Thymus (tissue), 11 donors: ENCODE data around the gene KATNB1. TPM values are rescaled to one million over a fixed set of nuclear protein-coding genes. Genes with fewer than 3 reads are reported as not detected.

ENCODE experiments used
- DNase-seq, 9 donors: peaks; one replicate each; pipeline ENCODE4 v3.0.0-alpha.2; 2013; ENCODE audit warnings: low spot score in 9 of 9, low read depth in 6 of 9, missing footprints in 1 of 9
- H3K27ac ChIP-seq, 2 donors: one replicate each; pipeline ENCODE4 v1.5.1; 2013; ENCODE audit warnings: control low read depth in 1 of 2, low read depth in 1 of 2, low read length in 1 of 2, mild to moderate bottlenecking in 1 of 2, moderate library complexity in 1 of 2
- H3K27me3 ChIP-seq, 2 donors: one replicate each; pipeline ENCODE4 v1.5.1; 2013; ENCODE audit warnings: low read length in 1 of 2; ENCODE audit not compliant: control insufficient read depth in 2 of 2, insufficient read depth in 1 of 2
- H3K36me3 ChIP-seq, 2 donors: one replicate each; pipeline ENCODE4 v1.5.1; 2013; ENCODE audit warnings: low read length in 1 of 2, mild to moderate bottlenecking in 1 of 2, moderate library complexity in 1 of 2; ENCODE audit not compliant: control insufficient read depth in 2 of 2, insufficient read depth in 2 of 2
- H3K4me1 ChIP-seq, 2 donors: one replicate each; pipeline ENCODE4 v1.5.1; 2013; ENCODE audit warnings: low read length in 2 of 2; ENCODE audit not compliant: control insufficient read depth in 2 of 2, insufficient read depth in 2 of 2
- H3K4me3 ChIP-seq, 2 donors: one replicate each; pipeline ENCODE4 v1.5.1; 2013; ENCODE audit warnings: low read length in 2 of 2, control low read depth in 1 of 2, mild to moderate bottlenecking in 1 of 2
- H3K9me3 ChIP-seq, 2 donors: one replicate each; pipeline ENCODE4 v1.5.1; 2013; ENCODE audit warnings: low read length in 1 of 2, mild to moderate bottlenecking in 1 of 2; ENCODE audit not compliant: control insufficient read depth in 2 of 2, insufficient read depth in 1 of 2
- WGBS: extraction: QIAGEN DNeasy Blood & Tissue Kit; methylation state at CpG from one replicate; pipeline ENCODE4 v1.1.7; 2013; 5-methylcytosine and 5-hydroxymethylcytosine counted together
- polyA plus RNA-seq: library from polyadenylated mRNA; stranded (reverse); fragments of 200-250 nt; gene quantifications from one replicate; pipeline ENCODE4 v1.2.3, GENCODE V29; 2013
- total RNA-seq: library from RNA; stranded (reverse); fragments of 120-200 nt; gene quantifications from one replicate; pipeline ENCODE4 v1.2.4, GENCODE V29; 2013
- donor health status: healthy.

Gene KATNB1
- total and polyA plus RNA-seq, 2 donors: 13.3 to 15.1 TPM

DNA sequence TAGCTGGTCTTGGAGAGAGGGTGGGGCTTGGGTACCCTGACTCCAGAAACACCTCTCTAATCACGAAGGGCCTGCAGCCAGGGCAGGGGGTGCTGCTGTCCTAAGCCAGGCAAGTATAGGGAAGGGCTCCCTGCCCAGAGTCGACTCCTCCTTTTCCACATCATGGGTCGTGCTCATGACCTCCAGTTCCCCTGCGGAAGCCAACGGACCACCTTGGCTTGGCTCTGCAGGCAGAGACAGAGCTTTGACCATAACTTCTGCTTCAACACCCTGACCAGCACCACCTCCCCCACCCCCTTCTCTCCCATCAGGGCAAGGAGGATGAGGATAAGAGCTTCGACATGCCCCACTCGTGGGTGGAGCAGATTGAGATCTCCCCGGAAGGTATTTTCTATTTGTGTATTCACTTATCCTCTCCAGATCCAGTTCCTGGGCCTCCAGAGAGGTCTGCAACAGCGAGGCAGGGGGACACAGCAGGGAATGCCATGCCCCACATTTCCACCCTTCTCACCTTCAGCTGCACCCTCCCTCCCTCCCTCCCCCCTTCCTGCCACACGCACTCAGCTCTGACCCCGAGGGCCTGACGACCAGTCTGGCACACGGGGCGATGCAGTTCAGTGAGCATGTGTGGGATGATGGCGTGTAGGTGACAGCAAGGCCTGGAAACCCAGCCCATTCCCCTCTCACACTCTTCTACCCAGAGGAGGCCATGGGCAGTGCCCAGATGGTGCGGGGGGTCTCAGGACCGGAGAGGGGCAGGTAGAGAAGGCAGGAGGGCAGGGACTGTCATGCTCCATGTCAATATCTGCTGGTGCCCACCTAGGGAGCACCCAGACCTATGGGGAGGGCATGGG is 14.0 kb upstream of the KATNB1 start:
- H3K27ac ChIP-seq: no peak overlapping the region
- H3K4me1 ChIP-seq: no peaks in the 10 kb centered on the region
- H3K36me3 ChIP-seq: no peaks in the 10 kb centered on the region
- peaks cover 0 to 3% of the 10 kb centered on the region in 2 donors for H3K9me3 ChIP-seq
- no peak for DNase-seq
- 92% methylated on average over 17 of the region's 17 CpGs for WGBS
- no peak overlapping the region for H3K4me3 ChIP-seq
- H3K27me3 ChIP-seq: no peaks in the 10 kb centered on the region

DNA sequence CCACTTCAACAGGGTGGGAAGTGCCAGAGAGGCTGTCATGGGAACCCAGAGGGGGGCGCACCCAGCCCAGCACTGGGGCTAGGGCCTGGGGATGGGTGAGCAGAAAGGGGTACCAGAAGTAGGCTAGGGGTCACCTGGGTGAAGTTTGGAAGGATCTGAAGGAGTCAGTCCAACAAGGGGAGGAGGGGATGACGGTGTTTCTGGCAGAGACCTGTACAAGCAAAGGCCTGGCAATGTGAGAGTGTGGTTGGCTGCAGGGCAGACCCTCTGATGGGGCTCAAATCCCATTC is 13.4 kb upstream of the KATNB1 start:
- no peaks in the 10 kb centered on the region for H3K36me3 ChIP-seq
- H3K4me3 ChIP-seq: no peak overlapping the region
- no peak overlapping the region for H3K27ac ChIP-seq
- no peak for DNase-seq
- H3K9me3 ChIP-seq: peaks cover 0 to 3% of the 10 kb centered on the region in 2 donors
- H3K4me1 ChIP-seq: no peaks in the 10 kb centered on the region
- no peaks in the 10 kb centered on the region for H3K27me3 ChIP-seq
- 98% methylated on average over 2 of the region's 2 CpGs for WGBS

DNA sequence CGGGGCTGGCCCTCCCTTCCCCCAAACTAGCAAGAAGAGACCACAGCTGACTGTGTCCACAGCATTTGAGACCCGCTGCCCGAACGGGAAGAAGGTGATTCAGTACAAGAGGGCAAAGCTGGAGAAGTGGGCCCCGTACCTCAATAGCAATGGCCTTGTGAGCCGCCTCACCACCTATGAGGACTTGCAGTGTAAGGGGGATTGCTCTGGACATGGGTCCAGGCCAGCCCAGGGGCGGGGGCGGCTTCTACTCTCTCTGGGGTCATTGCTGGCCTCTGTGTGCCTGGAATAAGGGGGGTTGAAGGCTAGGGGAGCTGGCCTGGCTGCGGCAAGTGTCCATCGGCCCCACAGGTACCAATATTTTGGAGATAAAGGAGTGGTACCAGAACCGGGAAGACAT is 12.9 kb upstream of the KATNB1 start:
- Histone ChIP-seq H3K36me3 (no peaks in the 10 kb centered on the region), H3K4me1 (no peaks in the 10 kb centered on the region), H3K9me3 (peaks cover 0 to 3% of the 10 kb centered on the region in 2 donors), H3K27me3 (no peaks in the 10 kb centered on the region), H3K27ac (no peak overlapping the region), H3K4me3 (no peak overlapping the region)
- 92% methylated on average over 11 of the region's 11 CpGs for WGBS
- DNase-seq: no peak

DNA sequence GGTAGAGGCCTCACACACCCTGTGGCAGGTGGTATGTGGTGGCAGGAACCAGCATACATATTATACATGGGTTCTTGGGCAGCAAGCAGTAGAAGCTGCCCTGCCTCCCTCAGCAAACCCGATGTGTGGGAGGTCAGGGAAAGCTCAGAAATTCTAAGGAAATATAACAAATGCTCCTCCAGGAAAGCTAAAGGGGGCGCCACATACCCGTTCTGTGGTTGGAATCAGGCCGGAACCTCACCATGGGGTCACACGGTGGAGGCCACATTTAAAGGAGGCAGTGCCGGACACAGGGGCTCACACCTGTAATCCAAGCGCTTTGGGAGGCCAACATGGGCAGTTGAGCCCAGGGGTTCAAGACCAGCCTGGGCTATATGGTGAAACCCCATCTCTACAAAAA is 12.4 kb upstream of the KATNB1 start:
- H3K4me3 ChIP-seq: no peak overlapping the region
- H3K4me1 ChIP-seq: no peaks in the 10 kb centered on the region
- H3K36me3 ChIP-seq: no peaks in the 10 kb centered on the region
- no peak for DNase-seq
- peaks cover 0 to 3% of the 10 kb centered on the region in 2 donors for H3K9me3 ChIP-seq
- WGBS: 97% methylated on average over 7 of the region's 7 CpGs
- no peaks in the 10 kb centered on the region for H3K27me3 ChIP-seq
- no peak overlapping the region for H3K27ac ChIP-seq

DNA sequence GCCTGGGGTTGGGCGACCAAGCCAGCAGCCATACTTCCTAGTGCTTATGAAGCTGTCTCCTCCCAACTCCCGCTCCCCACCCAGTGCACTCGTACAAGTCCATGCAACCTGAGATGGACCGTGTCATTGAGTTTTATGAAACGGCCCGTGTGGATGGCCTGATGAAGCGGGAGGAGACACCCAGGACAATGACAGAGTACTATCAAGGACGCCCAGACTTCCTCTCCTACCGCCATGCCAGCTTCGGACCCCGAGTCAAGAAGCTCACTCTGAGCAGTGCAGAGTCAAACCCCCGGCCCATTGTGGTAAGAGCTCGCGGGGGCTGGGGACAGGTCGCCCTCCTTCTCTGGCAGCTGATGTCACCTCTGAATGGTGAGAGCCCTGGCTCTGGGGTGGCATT is 11.0 kb upstream of the KATNB1 start:
- 92% methylated on average over 15 of the region's 15 CpGs for WGBS
- Histone ChIP-seq H3K4me1 (no peaks in the 10 kb centered on the region), H3K4me3 (no peak overlapping the region), H3K27ac (no peak overlapping the region), H3K9me3 (peaks cover 0 to 3% of the 10 kb centered on the region in 2 donors), H3K36me3 (no peaks in the 10 kb centered on the region), H3K27me3 (no peaks in the 10 kb centered on the region)
- DNase-seq: no peak

DNA sequence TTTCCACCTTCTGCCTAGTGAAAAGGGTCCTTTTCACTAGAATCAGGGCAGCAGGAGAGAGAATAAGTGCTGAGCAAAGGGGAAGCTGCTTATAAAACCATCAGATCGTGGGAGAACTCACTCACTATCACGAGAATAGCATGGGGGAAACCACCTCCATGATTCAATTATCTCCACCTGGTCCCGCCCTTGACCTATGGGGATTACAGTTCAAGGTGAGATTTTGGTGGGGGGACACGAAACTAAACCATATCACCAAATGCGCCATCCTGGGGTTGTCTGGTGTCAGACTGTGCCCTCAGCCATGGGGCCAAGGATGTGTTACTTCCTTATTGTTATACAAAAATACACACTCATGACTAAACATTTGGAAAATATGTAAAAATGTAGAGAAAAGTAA is 10.4 kb upstream of the KATNB1 start:
- Histone ChIP-seq H3K9me3 (peaks cover 0 to 3% of the 10 kb centered on the region in 2 donors), H3K27me3 (no peaks in the 10 kb centered on the region), H3K36me3 (no peaks in the 10 kb centered on the region), H3K27ac (no peak overlapping the region), H3K4me1 (no peaks in the 10 kb centered on the region), H3K4me3 (no peak overlapping the region)
- WGBS: 78% methylated on average over 5 of the region's 5 CpGs
- no peak for DNase-seq

DNA sequence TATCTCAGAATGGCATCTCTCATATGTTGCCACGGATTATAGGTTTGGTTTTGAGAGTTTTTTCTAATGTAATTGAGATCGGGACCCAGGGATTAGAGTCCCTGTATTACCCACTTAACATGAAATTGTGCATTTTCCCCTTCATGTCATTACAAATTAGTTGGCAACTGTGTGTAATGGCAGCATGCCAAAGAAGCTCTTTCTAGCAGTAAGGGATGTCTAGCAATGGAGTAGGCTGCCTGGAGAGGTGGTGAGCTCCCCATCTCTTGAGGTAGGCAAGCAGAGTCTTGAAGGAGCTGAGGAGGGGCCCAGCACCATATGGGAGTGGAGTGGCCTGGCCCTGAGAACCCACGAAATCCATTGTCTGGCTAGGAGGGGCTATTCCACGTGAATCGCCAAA is 10.0 kb upstream of the KATNB1 start:
- H3K4me1 ChIP-seq: no peaks in the 10 kb centered on the region
- no peak overlapping the region for H3K4me3 ChIP-seq
- no peaks in the 10 kb centered on the region for H3K36me3 ChIP-seq
- H3K9me3 ChIP-seq: peaks cover 0 to 3% of the 10 kb centered on the region in 2 donors
- H3K27ac ChIP-seq: no peak overlapping the region
- DNase-seq: no peak
- H3K27me3 ChIP-seq: no peaks in the 10 kb centered on the region
- 93% methylated on average over 5 of the region's 5 CpGs for WGBS

DNA sequence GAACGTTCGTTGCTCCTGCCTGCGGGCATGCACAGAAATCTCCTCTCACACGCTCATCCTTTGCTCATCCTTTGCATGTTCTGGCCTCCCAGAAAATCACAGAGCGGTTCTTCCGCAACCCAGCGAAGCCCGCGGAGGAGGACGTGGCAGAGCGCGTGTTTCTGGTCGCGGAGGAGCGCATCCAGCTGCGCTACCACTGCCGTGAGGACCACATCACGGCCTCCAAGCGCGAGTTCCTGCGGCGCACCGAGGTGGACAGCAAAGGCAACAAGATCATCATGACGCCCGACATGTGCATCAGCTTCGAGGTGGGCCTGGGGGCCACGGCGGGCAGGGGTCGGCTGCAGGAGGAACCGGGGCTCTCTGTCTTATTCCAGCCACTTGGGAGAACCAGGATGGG is 9.6 kb upstream of the KATNB1 start:
- Histone ChIP-seq H3K27ac (no peak overlapping the region), H3K27me3 (no peaks in the 10 kb centered on the region), H3K9me3 (peaks cover 0 to 3% of the 10 kb centered on the region in 2 donors), H3K4me1 (no peaks in the 10 kb centered on the region), H3K4me3 (no peak overlapping the region), H3K36me3 (no peaks in the 10 kb centered on the region)
- WGBS: 97% methylated on average over 30 of the region's 30 CpGs
- no peak for DNase-seq

DNA sequence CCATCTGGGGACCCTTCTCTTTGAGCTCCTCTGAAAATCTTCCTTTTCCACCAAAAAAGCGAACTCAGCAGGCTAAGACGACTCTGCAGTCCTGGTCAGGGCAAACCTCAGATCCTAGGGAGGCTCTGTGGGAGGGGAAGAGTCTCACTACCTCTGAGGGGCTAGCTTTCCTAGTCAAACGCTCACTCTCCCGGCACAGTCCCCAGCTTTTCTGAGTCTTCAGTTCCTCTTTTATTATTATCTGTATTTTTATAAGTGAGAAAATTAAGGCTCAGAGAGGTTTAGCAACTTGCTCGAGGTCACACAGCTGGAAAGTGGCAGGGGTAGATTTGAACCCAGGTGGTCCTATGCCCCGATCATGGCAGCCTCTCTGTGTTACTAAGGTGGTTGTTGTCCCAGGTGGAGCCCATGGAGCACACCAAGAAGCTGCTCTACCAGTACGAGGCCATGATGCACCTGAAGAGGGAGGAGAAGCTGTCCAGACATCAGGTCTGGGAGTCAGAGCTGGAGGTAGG is 9.1 kb upstream of the KATNB1 start:
- no peak for DNase-seq
- 92% methylated on average over 7 of the region's 7 CpGs for WGBS
- H3K4me3 ChIP-seq: no peak overlapping the region

More for the DNA sequence above, 9.1 kb upstream of the KATNB1 start:
- no peaks in the 10 kb centered on the region for H3K36me3 ChIP-seq
- peaks cover 0 to 3% of the 10 kb centered on the region in 2 donors for H3K9me3 ChIP-seq
- H3K27ac ChIP-seq: no peak overlapping the region
- H3K27me3 ChIP-seq: no peaks in the 10 kb centered on the region
- no peaks in the 10 kb centered on the region for H3K4me1 ChIP-seq
